Astrocyte (in vitro differentiated cells and primary cell): ENCODE data around the gene GRK2. TPM values are rescaled to one million over a fixed set of nuclear protein-coding genes. Genes with fewer than 3 reads are reported as not detected.

Source experiments
- DNase-seq: peaks from one replicate; pipeline ENCODE4 v3.0.0-alpha.2; 2010; ENCODE audit warnings: low read depth
- FAIRE-seq: peaks from 2 replicates; lab custom pipeline; 2011; peaks lifted over from hg19 to GRCh38; lab: Jason Lieb, UNC
- H2AFZ ChIP-seq: 2 replicates; pipeline ENCODE4 v1.6.0; 2012; ENCODE audit warnings: low read depth, low read length, inconsistent platforms
- H3K27ac ChIP-seq: 2 replicates; pipeline ENCODE4 v1.5.1; 2011; ENCODE audit warnings: low read depth, low read length, inconsistent platforms
- H3K27me3 ChIP-seq: 2 replicates; pipeline ENCODE4 v1.6.0; 2011; ENCODE audit warnings: low read length, inconsistent platforms; ENCODE audit not compliant: insufficient read depth
- H3K36me3 ChIP-seq: 2 replicates; pipeline ENCODE4 v1.5.1; 2011; ENCODE audit warnings: low read length, inconsistent platforms; ENCODE audit not compliant: insufficient read depth
- H3K4me1 ChIP-seq: 2 replicates; pipeline ENCODE4 v1.5.1; 2011; ENCODE audit warnings: low read length, inconsistent platforms; ENCODE audit not compliant: insufficient read depth
- H3K4me2 ChIP-seq: 2 replicates; pipeline ENCODE4 v1.6.0; 2012; ENCODE audit warnings: low read length, inconsistent platforms
- H3K4me3 ChIP-seq: 2 replicates; pipeline ENCODE4 v1.5.1; 2011; ENCODE audit warnings: low read depth, mild to moderate bottlenecking, low read length, inconsistent platforms; ENCODE audit not compliant: insufficient read depth
- H3K79me2 ChIP-seq: 2 replicates; pipeline ENCODE4 v1.6.0; 2012; ENCODE audit warnings: mild to moderate bottlenecking, low read length, inconsistent platforms; ENCODE audit not compliant: insufficient read depth
- H3K9ac ChIP-seq: 2 replicates; pipeline ENCODE4 v1.6.0; 2012; ENCODE audit warnings: mild to moderate bottlenecking, low read length, inconsistent platforms
- H3K9me3 ChIP-seq: 2 replicates; pipeline ENCODE4 v1.5.1; 2012; ENCODE audit warnings: low read depth, mild to moderate bottlenecking, low read length, inconsistent platforms; ENCODE audit not compliant: insufficient read depth
- H4K20me1 ChIP-seq: 2 replicates; pipeline ENCODE4 v1.6.0; 2012; ENCODE audit warnings: low read length, inconsistent platforms; ENCODE audit not compliant: insufficient read depth
- H3K27ac Mint-ChIP-seq: one replicate; pipeline ENCODE4 v1.8.0; 2021; ENCODE audit warnings: mild to moderate bottlenecking, mixed read lengths; ENCODE audit not compliant: unreplicated experiment
- H3K27me3 Mint-ChIP-seq: one replicate; pipeline ENCODE4 v1.8.0; 2021; ENCODE audit warnings: low read depth, mixed read lengths; ENCODE audit not compliant: unreplicated experiment
- H3K36me3 Mint-ChIP-seq: one replicate; pipeline ENCODE4 v1.8.0; 2021; ENCODE audit warnings: low read depth, mixed read lengths; ENCODE audit not compliant: unreplicated experiment
- H3K4me1 Mint-ChIP-seq: one replicate; pipeline ENCODE4 v1.8.0; 2021; ENCODE audit warnings: low read depth, mixed read lengths; ENCODE audit not compliant: unreplicated experiment
- H3K4me3 Mint-ChIP-seq: one replicate; pipeline ENCODE4 v1.8.0; 2021; ENCODE audit warnings: mild to moderate bottlenecking, moderate library complexity, mixed read lengths; ENCODE audit not compliant: unreplicated experiment
- H3K9me3 Mint-ChIP-seq: one replicate; pipeline ENCODE4 v1.8.0; 2021; ENCODE audit warnings: mild to moderate bottlenecking, mixed read lengths; ENCODE audit not compliant: unreplicated experiment
- EZH2 ChIP-seq: IDR thresholded peaks from 2 replicates; pipeline ENCODE4 v1.6.1; 2012; ENCODE audit warnings: mild to moderate bottlenecking, low read length, inconsistent platforms; ENCODE audit not compliant: insufficient read depth
- total RNA-seq: library from RNA; stranded (reverse); gene quantifications from 2 replicates; pipeline ENCODE4 v1.2.1, GENCODE V29; 2021
- TF ChIP-seq, protein P1 (sequence below): IDR thresholded peaks from 2 replicates; pipeline ENCODE4 v1.5.1; 2011; ENCODE audit warnings: low read depth, mild to moderate bottlenecking, inconsistent platforms, low read length, moderate library complexity; ENCODE audit not compliant: insufficient read depth

The GRK2 gene
- total RNA-seq, 1 donor from 2014 or later = 34.0 TPM

DNA sequence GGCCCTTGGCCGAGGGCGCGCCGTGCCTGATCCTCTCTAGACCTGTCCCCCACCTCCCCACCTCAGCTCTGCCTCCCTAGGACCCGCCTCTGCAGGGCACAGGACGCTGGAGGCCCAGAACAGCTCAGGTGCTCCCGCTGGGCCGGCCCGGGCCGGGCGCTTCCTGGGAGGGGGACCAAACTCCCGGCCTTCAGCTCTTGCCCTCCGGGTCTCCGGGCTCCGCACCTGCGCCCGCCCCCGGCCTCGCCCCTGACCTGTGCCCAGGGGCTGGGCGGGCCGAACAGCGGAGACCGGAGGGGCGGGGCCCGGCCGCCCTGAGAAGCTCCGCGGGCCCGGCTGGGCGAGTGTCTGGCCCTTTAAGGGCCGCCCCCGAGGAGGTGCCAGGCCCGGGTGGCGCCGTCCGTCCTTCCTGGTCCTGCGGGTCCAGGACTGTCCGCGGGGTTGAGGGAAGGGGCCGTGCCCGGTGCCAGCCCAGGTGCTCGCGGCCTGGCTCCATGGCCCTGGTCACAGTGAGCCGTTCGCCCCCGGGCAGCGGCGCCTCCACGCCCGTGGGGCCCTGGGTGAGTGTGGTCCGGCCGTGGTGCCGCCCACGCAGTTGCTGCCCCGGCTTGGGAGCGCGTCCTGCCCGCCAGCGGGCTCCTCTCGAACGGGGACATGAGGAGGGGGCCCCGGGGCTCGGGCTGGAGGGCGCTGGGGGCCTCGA is 37.0 kb downstream of the GRK2 start, which contains the start of gene SSH3:
Gene SSH3 (plus strand): TSS at position 399 of the 703 bp plus-strand sequence. CDS start 96 bp downstream, at position 495.
- no peaks in the 10 kb centered on the region for H3K27me3 ChIP-seq
- FAIRE-seq (no peak), DNase-seq (peak; percentile 33)
- peaks cover 5% of the 10 kb centered on the region for H3K4me1 Mint-ChIP-seq
- peak within 1 kb of the TSS; percentile 26 for H3K27ac ChIP-seq
- peak within 1 kb of the TSS; percentile 18 for H3K27ac Mint-ChIP-seq
- peaks cover 10% of the 10 kb centered on the region for H3K4me1 ChIP-seq
- peak within 1 kb of the TSS; percentile 93 for H3K4me2 ChIP-seq
- TF ChIP-seq EZH2 = no peak
- TF ChIP-seq, protein P1, sequence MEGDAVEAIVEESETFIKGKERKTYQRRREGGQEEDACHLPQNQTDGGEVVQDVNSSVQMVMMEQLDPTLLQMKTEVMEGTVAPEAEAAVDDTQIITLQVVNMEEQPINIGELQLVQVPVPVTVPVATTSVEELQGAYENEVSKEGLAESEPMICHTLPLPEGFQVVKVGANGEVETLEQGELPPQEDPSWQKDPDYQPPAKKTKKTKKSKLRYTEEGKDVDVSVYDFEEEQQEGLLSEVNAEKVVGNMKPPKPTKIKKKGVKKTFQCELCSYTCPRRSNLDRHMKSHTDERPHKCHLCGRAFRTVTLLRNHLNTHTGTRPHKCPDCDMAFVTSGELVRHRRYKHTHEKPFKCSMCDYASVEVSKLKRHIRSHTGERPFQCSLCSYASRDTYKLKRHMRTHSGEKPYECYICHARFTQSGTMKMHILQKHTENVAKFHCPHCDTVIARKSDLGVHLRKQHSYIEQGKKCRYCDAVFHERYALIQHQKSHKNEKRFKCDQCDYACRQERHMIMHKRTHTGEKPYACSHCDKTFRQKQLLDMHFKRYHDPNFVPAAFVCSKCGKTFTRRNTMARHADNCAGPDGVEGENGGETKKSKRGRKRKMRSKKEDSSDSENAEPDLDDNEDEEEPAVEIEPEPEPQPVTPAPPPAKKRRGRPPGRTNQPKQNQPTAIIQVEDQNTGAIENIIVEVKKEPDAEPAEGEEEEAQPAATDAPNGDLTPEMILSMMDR = no peak
- peak within 1 kb of the TSS; percentile 84 for H2AFZ ChIP-seq
- no peaks in the 10 kb centered on the region for H3K9me3 ChIP-seq
- no peaks in the 10 kb centered on the region for H3K79me2 ChIP-seq
- peaks cover 26% of the 10 kb centered on the region for H4K20me1 ChIP-seq
- peaks cover 2% of the 10 kb centered on the region for H3K36me3 ChIP-seq
- peak within 1 kb of the TSS; percentile 72 for H3K4me3 ChIP-seq
- peak within 1 kb of the TSS; percentile 73 for H3K4me3 Mint-ChIP-seq
- H3K9ac ChIP-seq = peak within 1 kb of the TSS; percentile 76
- peaks cover 10% of the 10 kb centered on the region for H3K36me3 Mint-ChIP-seq
- peaks cover 2% of the 10 kb centered on the region for H3K27me3 Mint-ChIP-seq
- H3K9me3 Mint-ChIP-seq = no peaks in the 10 kb centered on the region

DNA sequence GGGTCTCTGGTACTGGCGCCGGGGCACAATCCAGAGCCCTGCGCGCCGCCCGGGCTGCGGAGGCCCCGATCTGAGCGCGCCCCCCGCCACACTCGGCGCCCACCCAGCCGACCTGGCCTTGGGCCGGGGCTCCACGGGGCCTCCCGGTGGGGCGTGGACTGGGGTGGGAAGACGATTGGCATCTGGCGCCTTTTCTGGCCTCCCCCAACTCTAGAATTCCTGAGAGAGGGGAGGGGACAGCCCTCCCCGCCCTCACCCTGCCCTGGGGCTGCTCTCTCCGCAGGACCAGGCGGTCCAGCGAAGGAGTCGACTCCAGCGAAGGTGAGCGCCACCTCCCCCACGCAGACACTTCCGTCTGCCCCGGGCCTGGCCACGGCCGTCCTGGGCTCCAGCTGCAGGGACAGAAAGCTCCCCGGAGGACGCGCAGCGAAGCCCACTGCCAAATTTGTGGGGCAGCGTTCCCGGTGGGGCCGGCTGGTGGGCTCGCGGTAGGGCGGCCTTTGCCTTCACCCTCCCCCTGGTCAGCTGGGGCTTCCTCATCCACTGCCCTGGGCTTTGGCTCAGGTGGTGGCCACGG is 37.6 kb downstream of the GRK2 start:
- H3K9me3 ChIP-seq = no peaks in the 10 kb centered on the region
- peak overlapping the region; percentile 93 for H3K4me2 ChIP-seq
- Mint-ChIP-seq H3K9me3 (no peaks in the 10 kb centered on the region), H3K4me1 (peaks cover 5% of the 10 kb centered on the region), H3K36me3 (peaks cover 4% of the 10 kb centered on the region), H3K4me3 (peak overlapping the region; percentile 73), H3K27ac (no peak overlapping the region), H3K27me3 (peaks cover 2% of the 10 kb centered on the region)
- peaks cover 10% of the 10 kb centered on the region for H3K4me1 ChIP-seq
- DNase-seq (no peak), FAIRE-seq (no peak)
- H3K4me3 ChIP-seq = peak overlapping the region; percentile 72
- peaks cover 20% of the 10 kb centered on the region for H4K20me1 ChIP-seq
- H3K27me3 ChIP-seq = no peaks in the 10 kb centered on the region
- H3K36me3 ChIP-seq = peaks cover 2% of the 10 kb centered on the region
- peak overlapping the region; percentile 84 for H2AFZ ChIP-seq
- peak overlapping the region; percentile 76 for H3K9ac ChIP-seq
- TF ChIP-seq, protein P1 = no peak
- no peak for TF ChIP-seq EZH2
- H3K27ac ChIP-seq = peak overlapping the region; percentile 26
- H3K79me2 ChIP-seq = no peaks in the 10 kb centered on the region
